ENCODE data around the gene SRRM4. TPM values are rescaled to one million over a fixed set of nuclear protein-coding genes. Genes with fewer than 3 reads are reported as not detected.

The SRRM4 gene
- polyA plus RNA-seq, 1 donor (not counting 4 experiments of a cell fraction or from before 2014, with no cell fraction given): not detected

GRCh38 chr12:119047641-119048040 lies 66.3 kb downstream of the SRRM4 start:
- no peaks in the 10 kb centered on the region for H3K4me1 ChIP-seq (ENCODE audit: control insufficient read depth, extremely low read depth, insufficient read depth, low read length)
- H2AFZ ChIP-seq (ENCODE audit: control insufficient read depth, low read length): no peak overlapping the region
- no peak overlapping the region for H3K4me3 ChIP-seq (ENCODE audit: control insufficient read depth in 2 of 3, extremely low read depth in 1 of 3, insufficient read depth in 2 of 3, low read depth in 1 of 3, low read length in 3 of 3)
- dilution Hi-C loops (cut with MboI; ENCODE audit: extremely low pct_ligation_motif_present, low sequenced_read_pairs): no loop called here
- FAIRE-seq (no peak), DNase-seq (ENCODE audit: low read depth, low spot score) (no peak)
- H3K27ac ChIP-seq (ENCODE audit: control insufficient read depth, insufficient read depth, low read length): no peak overlapping the region
- H3K9me1 ChIP-seq (ENCODE audit: control insufficient read depth, extremely low read depth, insufficient read depth, low read length): no peaks in the 10 kb centered on the region
- no peaks in the 10 kb centered on the region for H3K27me3 ChIP-seq (ENCODE audit: control insufficient read depth, extremely low read depth, insufficient read depth, low read length)
- no peak overlapping the region for H3K9ac ChIP-seq (ENCODE audit: control insufficient read depth, extremely low read depth, insufficient read depth, low read length)
- no peaks in the 10 kb centered on the region for H3K9me3 ChIP-seq (ENCODE audit: control insufficient read depth, low read depth, low read length)
- no peaks in the 10 kb centered on the region for H3K36me3 ChIP-seq (ENCODE audit: control insufficient read depth in 2 of 2, extremely low read depth in 1 of 2, insufficient read depth in 2 of 2, low read length in 2 of 2)
- no peaks in the 10 kb centered on the region for H3K79me2 ChIP-seq (ENCODE audit: control insufficient read depth, insufficient read depth, low read length)
- TF ChIP-seq CTCF (optimal IDR thresholded peaks at IDR 0.05 in 1 of 3, IDR thresholded peaks at IDR 0.05 in 1 of 3, conservative IDR thresholded peaks at IDR 0.05 in 1 of 3; ENCODE audit: extremely low read depth in 1 of 3, insufficient read depth in 2 of 3, low read length in 3 of 3): no peak
- TF ChIP-seq EZH2 (IDR thresholded peaks at IDR 0.05; ENCODE audit: low read length): no peak
- H3K4me2 ChIP-seq (ENCODE audit: control insufficient read depth, extremely low read depth, insufficient read depth, low read depth, low read length): no peak overlapping the region
- H4K20me1 ChIP-seq (ENCODE audit: control insufficient read depth, extremely low read depth, insufficient read depth, low read length): no peaks in the 10 kb centered on the region

- Histone ChIP-seq H3K4me1 (ENCODE audit: control insufficient read depth, extremely low read depth, insufficient read depth, low read length) (no peaks in the 10 kb centered on the region), H3K9ac (ENCODE audit: control insufficient read depth, extremely low read depth, insufficient read depth, low read length) (no peak overlapping the region), H3K9me1 (ENCODE audit: control insufficient read depth, extremely low read depth, insufficient read depth, low read length) (no peaks in the 10 kb centered on the region), H3K79me2 (ENCODE audit: control insufficient read depth, insufficient read depth, low read length) (no peaks in the 10 kb centered on the region), H4K20me1 (ENCODE audit: control insufficient read depth, extremely low read depth, insufficient read depth, low read length) (no peaks in the 10 kb centered on the region), H3K36me3 (ENCODE audit: control insufficient read depth in 2 of 2, extremely low read depth in 1 of 2, insufficient read depth in 2 of 2, low read length in 2 of 2) (no peaks in the 10 kb centered on the region), H2AFZ (ENCODE audit: control insufficient read depth, low read length) (no peak overlapping the region), H3K4me2 (ENCODE audit: control insufficient read depth, extremely low read depth, insufficient read depth, low read depth, low read length) (no peak overlapping the region), H3K27ac (ENCODE audit: control insufficient read depth, insufficient read depth, low read length) (no peak overlapping the region), H3K4me3 (ENCODE audit: control insufficient read depth in 2 of 3, extremely low read depth in 1 of 3, insufficient read depth in 2 of 3, low read depth in 1 of 3, low read length in 3 of 3) (no peak overlapping the region), H3K9me3 (ENCODE audit: control insufficient read depth, low read depth, low read length) (no peaks in the 10 kb centered on the region), H3K27me3 (ENCODE audit: control insufficient read depth, extremely low read depth, insufficient read depth, low read length) (no peaks in the 10 kb centered on the region)
- TF ChIP-seq CTCF (optimal IDR thresholded peaks at IDR 0.05 in 1 of 3, IDR thresholded peaks at IDR 0.05 in 1 of 3, conservative IDR thresholded peaks at IDR 0.05 in 1 of 3; ENCODE audit: extremely low read depth in 1 of 3, insufficient read depth in 2 of 3, low read length in 3 of 3): no peak
- no peak for TF ChIP-seq EZH2 (IDR thresholded peaks at IDR 0.05; ENCODE audit: low read length)
- dilution Hi-C loops (cut with MboI; ENCODE audit: extremely low pct_ligation_motif_present, low sequenced_read_pairs): no loop called here
- DNase-seq (ENCODE audit: low read depth, low spot score) (no peak), FAIRE-seq (no peak)
These were observed 69.3 kb downstream of the SRRM4 start for GRCh38 chr12:119050663-119051062.

Data from keratinocyte (primary cell).